ENCODE measurements around the gene ATF1.

ATF1 gene

DNA sequence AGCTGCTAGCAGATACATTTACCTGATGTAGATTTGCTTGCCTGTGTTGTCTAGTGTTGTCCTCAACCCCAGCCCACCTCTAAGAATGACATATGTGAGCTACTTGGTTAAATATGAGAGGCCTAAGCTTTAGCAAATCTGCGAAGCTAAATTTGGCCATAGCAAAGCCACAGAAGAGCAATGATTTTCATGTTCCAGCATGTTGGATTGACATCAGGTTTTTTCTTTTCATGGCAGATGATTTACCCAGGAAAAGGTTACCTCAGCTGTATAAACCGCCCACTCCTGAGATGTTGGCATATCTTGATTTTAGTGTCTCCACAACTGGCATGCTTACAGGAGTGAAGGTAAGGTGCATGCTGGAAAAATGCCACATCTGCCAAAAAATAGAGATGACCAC lies 36.4 kb upstream of the ATF1 start:
- TF ChIP-seq, protein P1, sequence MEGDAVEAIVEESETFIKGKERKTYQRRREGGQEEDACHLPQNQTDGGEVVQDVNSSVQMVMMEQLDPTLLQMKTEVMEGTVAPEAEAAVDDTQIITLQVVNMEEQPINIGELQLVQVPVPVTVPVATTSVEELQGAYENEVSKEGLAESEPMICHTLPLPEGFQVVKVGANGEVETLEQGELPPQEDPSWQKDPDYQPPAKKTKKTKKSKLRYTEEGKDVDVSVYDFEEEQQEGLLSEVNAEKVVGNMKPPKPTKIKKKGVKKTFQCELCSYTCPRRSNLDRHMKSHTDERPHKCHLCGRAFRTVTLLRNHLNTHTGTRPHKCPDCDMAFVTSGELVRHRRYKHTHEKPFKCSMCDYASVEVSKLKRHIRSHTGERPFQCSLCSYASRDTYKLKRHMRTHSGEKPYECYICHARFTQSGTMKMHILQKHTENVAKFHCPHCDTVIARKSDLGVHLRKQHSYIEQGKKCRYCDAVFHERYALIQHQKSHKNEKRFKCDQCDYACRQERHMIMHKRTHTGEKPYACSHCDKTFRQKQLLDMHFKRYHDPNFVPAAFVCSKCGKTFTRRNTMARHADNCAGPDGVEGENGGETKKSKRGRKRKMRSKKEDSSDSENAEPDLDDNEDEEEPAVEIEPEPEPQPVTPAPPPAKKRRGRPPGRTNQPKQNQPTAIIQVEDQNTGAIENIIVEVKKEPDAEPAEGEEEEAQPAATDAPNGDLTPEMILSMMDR (IDR thresholded peaks at IDR 0.05), result no peak

DNA sequence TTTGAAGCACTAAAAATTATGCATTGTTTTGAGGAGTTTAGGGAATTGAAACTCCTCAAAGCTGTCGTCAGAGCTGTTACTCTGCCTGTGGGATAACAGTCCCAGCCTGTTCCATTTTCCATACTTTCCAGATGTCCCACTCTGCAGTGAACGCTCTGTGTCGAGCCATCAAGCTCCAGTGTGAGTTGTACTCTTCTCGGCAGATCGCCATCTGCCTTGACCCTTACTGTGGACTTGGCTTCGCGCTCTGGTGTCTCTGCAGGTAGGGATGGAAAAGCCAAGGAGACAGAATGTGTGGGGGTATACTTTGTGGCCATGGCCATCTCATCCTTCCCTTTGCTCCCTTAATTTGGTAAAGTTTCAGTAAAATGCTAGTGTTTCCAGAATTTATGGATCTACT lies 35.5 kb upstream of the ATF1 start:
- TF ChIP-seq, protein P1 (IDR thresholded peaks at IDR 0.05), result no peak

DNA sequence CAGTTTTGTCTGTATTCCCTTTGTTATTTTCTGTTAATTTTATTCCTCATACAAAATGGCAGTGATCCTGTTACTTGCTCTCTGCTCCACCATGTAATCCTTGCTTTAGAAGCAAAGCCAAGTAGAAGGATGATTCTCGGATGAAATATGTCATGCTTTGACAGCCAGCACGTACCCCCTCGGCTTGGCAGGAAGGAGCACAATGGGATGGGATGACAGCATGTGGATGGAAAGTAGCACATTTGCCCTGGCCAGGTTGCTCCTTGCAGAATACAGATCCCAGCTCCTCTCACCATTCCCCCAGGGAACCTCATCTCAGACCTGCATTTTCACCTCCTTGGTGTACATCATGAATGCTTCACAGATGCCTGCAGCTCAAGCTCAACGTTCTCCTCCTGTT lies 35.1 kb upstream of the ATF1 start:
- TF ChIP-seq, protein P1 (IDR thresholded peaks at IDR 0.05), result no peak

DNA sequence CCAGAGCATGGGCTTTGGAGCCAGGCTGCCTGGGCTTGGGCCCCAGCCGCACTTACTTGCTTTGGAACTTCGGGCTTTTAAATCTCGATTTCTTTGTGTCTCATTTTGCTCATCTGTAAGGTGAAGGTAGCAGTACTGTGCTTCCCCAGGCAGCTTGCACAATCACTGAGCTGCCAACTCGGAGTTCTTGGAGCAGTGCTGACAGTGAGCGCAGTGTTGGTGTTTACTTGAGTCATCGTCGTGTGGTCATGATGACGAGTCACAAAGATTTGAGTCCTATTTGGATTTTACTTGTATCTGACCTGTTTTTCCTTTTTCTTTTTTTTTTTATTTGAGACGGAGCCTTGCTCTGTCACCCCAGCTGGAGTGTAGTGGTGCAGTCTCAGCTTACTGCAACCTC lies 31.3 kb upstream of the ATF1 start:
- TF ChIP-seq, protein P1 (IDR thresholded peaks at IDR 0.05), result no peak

DNA sequence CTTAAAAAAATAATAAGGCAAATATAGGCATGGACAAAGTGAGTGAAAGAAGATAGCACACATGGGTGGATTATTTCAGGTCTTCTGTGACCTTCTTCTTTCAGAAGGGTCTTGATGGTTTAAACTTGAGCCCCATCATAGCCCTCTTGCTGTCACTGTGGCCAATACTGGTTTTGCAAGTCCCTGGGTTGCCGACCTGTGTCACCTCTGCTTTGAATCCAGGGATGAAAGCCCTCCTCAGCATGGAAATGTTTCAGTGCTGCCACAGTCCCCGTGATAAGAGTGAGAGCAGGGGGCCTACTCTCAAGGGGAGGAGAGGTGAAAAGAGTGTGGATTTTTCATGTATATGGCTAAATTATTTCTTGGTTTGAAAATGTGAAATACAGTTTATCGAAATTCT lies 30.2 kb upstream of the ATF1 start:
- TF ChIP-seq, protein P1 (IDR thresholded peaks at IDR 0.05), result no peak

DNA sequence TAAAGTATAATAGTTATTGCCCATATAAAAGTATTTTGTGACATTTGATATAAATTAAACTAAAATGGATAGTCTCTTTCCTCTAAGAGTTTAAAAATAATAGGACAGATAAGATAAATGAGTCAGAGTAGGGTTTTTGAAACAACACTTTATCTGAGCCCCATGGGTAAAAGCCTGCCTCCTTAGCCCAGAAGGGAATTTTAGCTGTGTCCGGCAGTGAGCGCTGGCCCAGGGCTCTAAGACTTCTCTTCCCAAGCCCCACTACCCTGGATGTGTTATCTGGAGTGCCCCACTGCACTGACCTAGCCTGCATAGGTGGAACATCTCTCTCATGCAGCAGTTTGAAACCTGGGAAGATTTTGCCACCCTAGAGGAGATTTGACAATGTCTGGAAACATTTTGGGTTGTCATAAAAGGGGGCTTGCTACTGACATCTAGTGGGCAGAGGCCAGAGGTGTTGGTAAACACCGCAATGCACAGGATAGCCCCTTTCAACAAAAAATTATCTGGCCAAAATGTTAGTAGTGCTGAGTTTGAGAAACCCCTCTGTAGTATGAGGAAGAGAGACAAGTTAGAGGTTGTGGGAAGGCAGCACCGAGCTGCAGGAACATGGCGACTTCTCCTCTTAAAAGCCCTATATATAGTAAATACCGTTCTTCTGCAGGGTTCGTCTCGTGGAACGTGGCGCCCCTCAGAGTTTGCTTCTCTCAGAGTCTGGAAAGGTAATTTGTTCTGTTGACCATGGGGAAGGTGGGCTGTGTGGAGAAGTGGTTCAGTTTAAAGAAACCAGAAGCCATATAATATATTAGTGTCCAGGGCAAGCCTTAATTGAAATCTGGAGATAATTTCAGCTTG lies 29.3 kb upstream of the ATF1 start:
- TF ChIP-seq, protein P1 (IDR thresholded peaks at IDR 0.05), result peak; percentile 74

DNA sequence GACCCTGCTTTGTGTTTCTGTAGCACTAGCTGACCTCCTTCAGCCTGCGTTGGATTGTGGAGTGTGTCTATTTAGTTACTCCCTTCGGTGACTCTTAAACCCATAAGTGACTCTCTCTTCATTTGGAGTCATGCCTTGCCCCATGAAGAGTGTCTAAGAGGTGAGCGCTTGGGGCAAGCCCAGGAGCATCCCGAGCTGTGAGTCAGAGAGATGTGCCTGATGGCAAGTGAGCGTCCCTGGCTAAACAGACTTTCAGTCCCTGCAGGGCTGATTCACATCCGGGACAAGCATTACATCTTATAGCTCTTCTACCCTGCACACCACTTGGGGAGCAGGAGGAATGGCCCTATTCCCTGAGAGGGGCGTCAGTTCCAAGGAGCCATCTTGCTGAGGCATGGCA lies 24.3 kb upstream of the ATF1 start:
- TF ChIP-seq, protein P1 (IDR thresholded peaks at IDR 0.05), result no peak
